Ascending aorta (tissue), 2 donors: ENCODE measurements around the gene IGHMBP2. TPM values are rescaled to one million over a fixed set of nuclear protein-coding genes. Genes with fewer than 3 reads are reported as not detected.

Experiments used
- DNase-seq, 2 donors: peaks; one replicate each; pipeline ENCODE4 v3.0.0-alpha.2; 2019; ENCODE audit warnings: low spot score in 2 of 2
- H3K27ac ChIP-seq, 2 donors: fragments of 200-600 bp; sonication (generic); one replicate each; pipeline ENCODE4 v1.5.1; 2016 to 2017; ENCODE audit warnings: mild to moderate bottlenecking in 1 of 2
- H3K27me3 ChIP-seq: fragments of 200-600 bp; sonication (generic); one replicate; pipeline ENCODE4 v1.5.1; 2017
- H3K36me3 ChIP-seq, 2 donors: fragments of 200-600 bp; sonication (generic); one replicate each; pipeline ENCODE4 v1.5.1; 2016
- H3K4me1 ChIP-seq, 2 donors: fragments of 200-600 bp; sonication (generic); one replicate each; pipeline ENCODE4 v1.5.1; 2016 to 2017; ENCODE audit warnings: mild to moderate bottlenecking in 1 of 2
- H3K4me3 ChIP-seq, 2 donors: fragments of 200-600 bp; sonication (generic); one replicate each; pipeline ENCODE4 v1.5.1; 2016 to 2017; ENCODE audit warnings: mild to moderate bottlenecking in 1 of 2
- H3K9me3 ChIP-seq, 2 donors: fragments of 200-600 bp; sonication (generic); one replicate each; pipeline ENCODE4 v1.5.1; 2016
- intact Hi-C: fragments of 100-400 bp; cut with DNase I; formaldehyde crosslinking; loops from one replicate; pipeline ENCODE4 v1.15.1; 2023
- total RNA-seq: library from RNA; depleted of rRNA; stranded (reverse); fragments of >200 nt; gene quantifications from one replicate; pipeline ENCODE4 v1.1.0, GENCODE V29; 2016
- TF ChIP-seq, protein P1 (sequence below), 3 experiments: fragments of 200-600 bp in 2 of 3; fragments of 450-650 bp in 1 of 3; sonication (generic) in 2 of 3; IDR thresholded peaks; one replicate each; pipeline ENCODE4 v1.5.1; 2016 to 2019; ENCODE audit warnings: antibody characterized with exemption in 3 of 3, mild to moderate bottlenecking in 1 of 3, moderate library complexity in 1 of 3

Gene IGHMBP2
- total RNA-seq, 1 donor from 2014 or later: 52.0 TPM

DNA sequence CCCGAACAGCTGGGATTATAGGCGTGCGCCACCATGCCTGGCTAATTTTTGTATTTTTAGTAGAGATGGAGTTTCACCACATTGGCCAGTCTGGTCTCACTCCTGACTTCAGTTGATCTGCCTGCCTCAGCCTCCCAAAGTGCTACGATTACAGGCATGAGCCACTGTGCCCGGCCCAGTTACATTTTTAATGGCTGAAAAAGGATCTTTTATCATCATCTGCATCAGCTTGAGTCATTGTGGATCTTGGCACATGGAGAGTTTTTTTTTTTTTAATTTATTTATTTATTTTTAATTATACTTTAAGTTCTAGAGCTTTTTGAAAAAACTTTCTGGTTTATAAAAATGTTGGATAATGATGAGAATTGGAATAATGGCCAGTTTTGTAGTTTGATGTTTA is 8.6 kb downstream of the IGHMBP2 start:
- Histone ChIP-seq H3K9me3 (no peaks in the 10 kb centered on the region), H3K4me1 (peaks cover 4 to 6% of the 10 kb centered on the region in 2 donors), H3K36me3 (peaks cover 88 to 96% of the 10 kb centered on the region in 2 donors), H3K27me3 (no peaks in the 10 kb centered on the region), H3K27ac (peak overlapping the region in 1 of 2 donors; percentile 44), H3K4me3 (no peak overlapping the region)
- DNase-seq: no peak
- intact Hi-C loops: no loop called here
- TF ChIP-seq, protein P1, sequence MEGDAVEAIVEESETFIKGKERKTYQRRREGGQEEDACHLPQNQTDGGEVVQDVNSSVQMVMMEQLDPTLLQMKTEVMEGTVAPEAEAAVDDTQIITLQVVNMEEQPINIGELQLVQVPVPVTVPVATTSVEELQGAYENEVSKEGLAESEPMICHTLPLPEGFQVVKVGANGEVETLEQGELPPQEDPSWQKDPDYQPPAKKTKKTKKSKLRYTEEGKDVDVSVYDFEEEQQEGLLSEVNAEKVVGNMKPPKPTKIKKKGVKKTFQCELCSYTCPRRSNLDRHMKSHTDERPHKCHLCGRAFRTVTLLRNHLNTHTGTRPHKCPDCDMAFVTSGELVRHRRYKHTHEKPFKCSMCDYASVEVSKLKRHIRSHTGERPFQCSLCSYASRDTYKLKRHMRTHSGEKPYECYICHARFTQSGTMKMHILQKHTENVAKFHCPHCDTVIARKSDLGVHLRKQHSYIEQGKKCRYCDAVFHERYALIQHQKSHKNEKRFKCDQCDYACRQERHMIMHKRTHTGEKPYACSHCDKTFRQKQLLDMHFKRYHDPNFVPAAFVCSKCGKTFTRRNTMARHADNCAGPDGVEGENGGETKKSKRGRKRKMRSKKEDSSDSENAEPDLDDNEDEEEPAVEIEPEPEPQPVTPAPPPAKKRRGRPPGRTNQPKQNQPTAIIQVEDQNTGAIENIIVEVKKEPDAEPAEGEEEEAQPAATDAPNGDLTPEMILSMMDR (IDR thresholded peaks at IDR 0.05): no peak

- Histone ChIP-seq H3K27me3 (no peaks in the 10 kb centered on the region), H3K36me3 (peaks cover 85 to 97% of the 10 kb centered on the region in 2 donors), H3K9me3 (no peaks in the 10 kb centered on the region), H3K4me3 (no peak overlapping the region), H3K4me1 (peaks cover 4 to 6% of the 10 kb centered on the region in 2 donors), H3K27ac (no peak overlapping the region)
- intact Hi-C loops: no loop called here
- TF ChIP-seq, protein P1 (IDR thresholded peaks at IDR 0.05): no peak
- DNase-seq: no peak
These were observed 9.5 kb downstream of the IGHMBP2 start for GRCh38 chr11:68913188-68913587.

GRCh38 chr11:68914761-68915160 is 11.1 kb downstream of the IGHMBP2 start:
- Histone ChIP-seq H3K27me3 (no peaks in the 10 kb centered on the region), H3K36me3 (peaks cover 79 to 97% of the 10 kb centered on the region in 2 donors), H3K4me3 (no peak overlapping the region), H3K4me1 (peaks cover 4 to 6% of the 10 kb centered on the region in 2 donors), H3K27ac (no peak overlapping the region), H3K9me3 (no peaks in the 10 kb centered on the region)
- TF ChIP-seq, protein P1 (IDR thresholded peaks at IDR 0.05): no peak
- DNase-seq: no peak
- intact Hi-C loops: no loop called here

DNA sequence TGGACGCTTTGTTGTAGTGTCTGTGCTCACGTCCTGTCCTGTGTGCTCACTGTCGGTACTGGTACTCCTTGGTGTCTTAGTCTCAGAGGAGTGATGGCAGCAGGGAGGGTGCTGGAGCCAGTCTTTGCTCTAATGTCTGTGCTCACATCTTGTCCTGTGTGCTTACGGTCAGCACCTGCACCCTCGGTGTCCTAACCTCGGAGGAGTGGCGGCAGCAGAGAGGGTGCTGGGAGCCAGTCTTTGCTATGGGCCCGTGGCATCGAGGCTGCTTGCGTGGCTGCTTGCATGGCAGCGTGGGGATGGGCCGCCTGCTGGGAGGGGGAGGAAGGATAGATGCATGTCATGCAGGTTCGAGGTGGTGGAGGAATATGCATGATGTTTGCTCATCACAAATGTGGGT is 12.7 kb downstream of the IGHMBP2 start:
- TF ChIP-seq, protein P1 (IDR thresholded peaks at IDR 0.05): no peak
- peaks cover 75 to 92% of the 10 kb centered on the region in 2 donors for H3K36me3 ChIP-seq
- no peaks in the 10 kb centered on the region for H3K27me3 ChIP-seq
- no peaks in the 10 kb centered on the region for H3K9me3 ChIP-seq
- H3K27ac ChIP-seq: no peak overlapping the region
- intact Hi-C loops: no loop called here
- H3K4me3 ChIP-seq: no peak overlapping the region
- no peak for DNase-seq
- H3K4me1 ChIP-seq: peaks cover 4 to 6% of the 10 kb centered on the region in 2 donors

GRCh38 chr11:68923614-68924013 is 19.9 kb downstream of the IGHMBP2 start:
- Histone ChIP-seq H3K27ac (peak overlapping the region; percentile 70 to 78), H3K9me3 (peaks cover 11 to 13% of the 10 kb centered on the region in 2 donors), H3K4me1 (peaks cover 15 to 31% of the 10 kb centered on the region in 2 donors), H3K36me3 (peaks cover 39 to 50% of the 10 kb centered on the region in 2 donors), H3K4me3 (no peak overlapping the region), H3K27me3 (no peaks in the 10 kb centered on the region)
- intact Hi-C loops: loop anchor here (1.0 to 5.0 kb wide), 3 partner anchors 19 to 164 kb away; no protein-coding TSS in a partner anchor
- TF ChIP-seq, protein P1 (IDR thresholded peaks at IDR 0.05): no peak
- no peak for DNase-seq
